ENCODE measurements around the gene BRI3. TPM values are rescaled to one million over a fixed set of nuclear protein-coding genes. Genes with fewer than 3 reads are reported as not detected.

The BRI3 gene
- total and polyA plus RNA-seq, 10 of the 15 experiments (the other 5 are each of a cell fraction or from before 2014, with no cell fraction given): 4.5 to 56.3 (median 21.5) TPM

DNA sequence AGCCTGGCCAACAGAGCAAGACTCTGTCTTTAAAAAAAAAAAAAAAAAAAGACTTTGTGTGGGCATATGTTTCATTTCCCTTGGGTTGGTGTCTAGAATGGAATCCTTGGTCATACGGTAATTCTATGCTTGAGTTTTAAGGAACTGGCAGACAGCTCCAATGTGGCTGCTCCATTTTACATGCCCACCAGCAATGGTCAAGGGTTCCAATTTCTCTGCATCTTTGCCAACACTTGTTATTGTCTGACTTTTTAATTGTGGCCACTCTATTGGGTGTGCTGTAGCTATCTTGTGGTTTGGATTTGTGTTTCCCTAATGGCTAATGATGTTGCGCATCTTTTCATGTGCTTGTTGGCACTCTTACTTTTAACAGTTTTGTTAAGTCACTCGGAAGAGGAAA, 57.6 kb downstream of the BRI3 start (continued):
- no peak for TF ChIP-seq RELB (IDR thresholded peaks at IDR 0.05; ENCODE audit: low read depth)
- TF ChIP-seq ZZZ3 (IDR thresholded peaks at IDR 0.05; ENCODE audit: control insufficient read depth, insufficient read length, low read depth): no peak
- TF ChIP-seq NR2F1 (conservative IDR thresholded peaks at IDR 0.05): no peak
- no peak for TF ChIP-seq TBL1XR1 (IDR thresholded peaks at IDR 0.05; ENCODE audit: low read depth, low read length)
- TF ChIP-seq RAD21 (IDR thresholded peaks at IDR 0.05; ENCODE audit: insufficient read depth, low read depth, low read length): no peak
- no peak for TF ChIP-seq JUNB (IDR thresholded peaks at IDR 0.05)

- BruUV-seq (replicated peaks): no TSS peak
- H3K79me2 ChIP-seq (ENCODE audit: control insufficient read depth, insufficient read depth, low read length): no peaks in the 10 kb centered on the region; the same call in 1 of the 2 replicates
- intact Hi-C loops (cut with micrococcal nuclease; ENCODE audit: unreplicated experiment): no loop called here
- ChIA-PET POLR2A (no interaction called here), CTCF (interaction anchor here (0.6 kb wide), 1 partner anchor 21 kb away, joined by 3 read pairs; no protein-coding TSS in a partner anchor), SMC1A (ENCODE audit: uncharacterized antibody, unreplicated experiment) (no interaction called here), RAD21 (ENCODE audit: unreplicated experiment) (no interaction called here)
- WGBS (ENCODE audit: insufficient coverage, insufficient replicate concordance, low lambda C conversion rate, missing lambda C conversion rate): 97% methylated on average over 3 of the region's 3 CpGs
- H3K9me3 ChIP-seq (replicated peaks; ENCODE audit: control insufficient read depth, insufficient read depth, low read length): peaks cover 2% of the 10 kb centered on the region; the same call in 2 of the 3 replicates
- H3K27ac ChIP-seq (ENCODE audit: control insufficient read depth, insufficient read depth): no peak overlapping the region
- DNase-seq (ENCODE audit: low read depth, low spot score) (no peak), FAIRE-seq (no peak), ATAC-seq (no peak)
- H3K4me1 ChIP-seq (ENCODE audit: control insufficient read depth, insufficient read depth, low read length): no peaks in the 10 kb centered on the region
- no peak overlapping the region for H3K4me3 ChIP-seq
- H3K27me3 ChIP-seq (replicated peaks in 1 of 2; ENCODE audit: control insufficient read depth in 2 of 2, insufficient read depth in 2 of 2, low read length in 1 of 2): no peaks in the 10 kb centered on the region
- in situ Hi-C loops (cut with MboI): no loop called here
- TF ChIP-seq CHD4 (IDR thresholded peaks at IDR 0.05): no peak
- no peak for TF ChIP-seq MYC (IDR thresholded peaks at IDR 0.05; ENCODE audit: insufficient read depth, insufficient read length, insufficient replicate concordance, low read length, severe bottlenecking)
- TF ChIP-seq PML (IDR thresholded peaks at IDR 0.05; ENCODE audit: low read length): no peak
- no peak for TF ChIP-seq PBX3 (IDR thresholded peaks at IDR 0.05; ENCODE audit: insufficient replicate concordance, low read depth, low read length)
- TF ChIP-seq STAT1 (conservative IDR thresholded peaks at IDR 0.05): no peak
- no peak for TF ChIP-seq CBX5 (IDR thresholded peaks at IDR 0.05; ENCODE audit: low read depth)
- no peak for TF ChIP-seq BMI1 (IDR thresholded peaks at IDR 0.05; ENCODE audit: borderline replicate concordance)
- no peak for TF ChIP-seq FOXM1 (IDR thresholded peaks at IDR 0.05; ENCODE audit: low read depth, low read length)
- TF ChIP-seq YY1 (IDR thresholded peaks at IDR 0.05; ENCODE audit: low read depth, low read length): no peak
- TF ChIP-seq, protein P1, sequence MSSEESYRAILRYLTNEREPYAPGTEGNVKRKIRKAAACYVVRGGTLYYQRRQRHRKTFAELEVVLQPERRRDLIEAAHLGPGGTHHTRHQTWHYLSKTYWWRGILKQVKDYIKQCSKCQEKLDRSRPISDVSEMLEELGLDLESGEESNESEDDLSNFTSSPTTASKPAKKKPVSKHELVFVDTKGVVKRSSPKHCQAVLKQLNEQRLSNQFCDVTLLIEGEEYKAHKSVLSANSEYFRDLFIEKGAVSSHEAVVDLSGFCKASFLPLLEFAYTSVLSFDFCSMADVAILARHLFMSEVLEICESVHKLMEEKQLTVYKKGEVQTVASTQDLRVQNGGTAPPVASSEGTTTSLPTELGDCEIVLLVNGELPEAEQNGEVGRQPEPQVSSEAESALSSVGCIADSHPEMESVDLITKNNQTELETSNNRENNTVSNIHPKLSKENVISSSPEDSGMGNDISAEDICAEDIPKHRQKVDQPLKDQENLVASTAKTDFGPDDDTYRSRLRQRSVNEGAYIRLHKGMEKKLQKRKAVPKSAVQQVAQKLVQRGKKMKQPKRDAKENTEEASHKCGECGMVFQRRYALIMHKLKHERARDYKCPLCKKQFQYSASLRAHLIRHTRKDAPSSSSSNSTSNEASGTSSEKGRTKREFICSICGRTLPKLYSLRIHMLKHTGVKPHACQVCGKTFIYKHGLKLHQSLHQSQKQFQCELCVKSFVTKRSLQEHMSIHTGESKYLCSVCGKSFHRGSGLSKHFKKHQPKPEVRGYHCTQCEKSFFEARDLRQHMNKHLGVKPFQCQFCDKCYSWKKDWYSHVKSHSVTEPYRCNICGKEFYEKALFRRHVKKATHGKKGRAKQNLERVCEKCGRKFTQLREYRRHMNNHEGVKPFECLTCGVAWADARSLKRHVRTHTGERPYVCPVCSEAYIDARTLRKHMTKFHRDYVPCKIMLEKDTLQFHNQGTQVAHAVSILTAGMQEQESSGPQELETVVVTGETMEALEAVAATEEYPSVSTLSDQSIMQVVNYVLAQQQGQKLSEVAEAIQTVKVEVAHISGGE (CRISPR knock-in tag; IDR thresholded peaks at IDR 0.05): no peak
- TF ChIP-seq GABPA (IDR thresholded peaks at IDR 0.05; ENCODE audit: low read depth): no peak
- TF ChIP-seq NBN (IDR thresholded peaks at IDR 0.05): no peak
- H3K4me2 ChIP-seq (ENCODE audit: control insufficient read depth, insufficient read depth): no peak overlapping the region
- no peak overlapping the region for H3K9ac ChIP-seq (ENCODE audit: control insufficient read depth, insufficient read depth, low read length)
- H3K36me3 ChIP-seq (ENCODE audit: control insufficient read depth in 2 of 2, insufficient read depth in 2 of 2, low read length in 1 of 2): peaks cover 0 to 3% of the 10 kb centered on the region in 2 experiments; a peak in 1 of 4 replicates
- H2AFZ ChIP-seq (ENCODE audit: control insufficient read depth, low read depth, low read length): no peak overlapping the region
- no peaks in the 10 kb centered on the region for H4K20me1 ChIP-seq (ENCODE audit: control insufficient read depth, insufficient read depth)
Observed at GRCh38 chr7:98341106-98341505, 59.6 kb downstream of the BRI3 start.

Measured in GM12878 (cell line).